DND-41 (cell line): ENCODE measurements around the gene APEH.
"Not testable (repeated sequence)": the region's sequence is repeated elsewhere in the genome, so short reads cannot be mapped to it uniquely, and the experiment has no call there.

ENCODE experiments used
- EZH2 ChIP-seq: IDR thresholded peaks from 3 replicates; pipeline ENCODE4 v1.6.1; 2012; ENCODE audit warnings: borderline replicate concordance, low read depth, mild to moderate bottlenecking, moderate library complexity, low read length, inconsistent platforms; ENCODE audit not compliant: severe bottlenecking
- TF ChIP-seq, protein P1 (sequence below): IDR thresholded peaks from 2 replicates; pipeline ENCODE4 v1.5.1; 2012; ENCODE audit warnings: borderline replicate concordance, low read length, moderate library complexity, mild to moderate bottlenecking; ENCODE audit not compliant: poor library complexity, severe bottlenecking; ENCODE audit errors: extremely low read depth

DNA sequence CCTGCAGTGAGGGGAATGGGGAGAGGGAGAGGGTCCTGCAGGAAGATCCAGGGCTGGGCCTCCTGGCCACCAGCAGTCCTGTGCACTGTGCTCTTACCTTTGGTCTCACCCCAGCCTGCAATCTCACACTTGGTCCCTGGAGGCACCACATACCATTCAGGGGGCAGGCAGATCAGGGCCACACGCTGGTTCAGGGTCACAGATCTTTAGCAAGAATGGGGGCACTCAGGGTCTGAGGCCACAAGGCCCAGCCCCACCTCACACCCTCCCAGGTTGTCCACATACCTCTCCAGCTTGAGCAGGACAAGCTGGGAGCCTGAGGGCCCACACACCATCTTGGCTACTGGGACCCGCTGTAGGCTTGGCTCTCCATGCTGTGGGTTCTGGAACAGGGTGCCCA is 10.3 kb downstream of the APEH start:
- TF ChIP-seq EZH2 = not testable (repeated sequence)
- TF ChIP-seq, protein P1, sequence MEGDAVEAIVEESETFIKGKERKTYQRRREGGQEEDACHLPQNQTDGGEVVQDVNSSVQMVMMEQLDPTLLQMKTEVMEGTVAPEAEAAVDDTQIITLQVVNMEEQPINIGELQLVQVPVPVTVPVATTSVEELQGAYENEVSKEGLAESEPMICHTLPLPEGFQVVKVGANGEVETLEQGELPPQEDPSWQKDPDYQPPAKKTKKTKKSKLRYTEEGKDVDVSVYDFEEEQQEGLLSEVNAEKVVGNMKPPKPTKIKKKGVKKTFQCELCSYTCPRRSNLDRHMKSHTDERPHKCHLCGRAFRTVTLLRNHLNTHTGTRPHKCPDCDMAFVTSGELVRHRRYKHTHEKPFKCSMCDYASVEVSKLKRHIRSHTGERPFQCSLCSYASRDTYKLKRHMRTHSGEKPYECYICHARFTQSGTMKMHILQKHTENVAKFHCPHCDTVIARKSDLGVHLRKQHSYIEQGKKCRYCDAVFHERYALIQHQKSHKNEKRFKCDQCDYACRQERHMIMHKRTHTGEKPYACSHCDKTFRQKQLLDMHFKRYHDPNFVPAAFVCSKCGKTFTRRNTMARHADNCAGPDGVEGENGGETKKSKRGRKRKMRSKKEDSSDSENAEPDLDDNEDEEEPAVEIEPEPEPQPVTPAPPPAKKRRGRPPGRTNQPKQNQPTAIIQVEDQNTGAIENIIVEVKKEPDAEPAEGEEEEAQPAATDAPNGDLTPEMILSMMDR = not testable (repeated sequence)
